ENCODE measurements around the gene FRS2. TPM values are rescaled to one million over a fixed set of nuclear protein-coding genes. Genes with fewer than 3 reads are reported as not detected.

Gene FRS2, protein sequence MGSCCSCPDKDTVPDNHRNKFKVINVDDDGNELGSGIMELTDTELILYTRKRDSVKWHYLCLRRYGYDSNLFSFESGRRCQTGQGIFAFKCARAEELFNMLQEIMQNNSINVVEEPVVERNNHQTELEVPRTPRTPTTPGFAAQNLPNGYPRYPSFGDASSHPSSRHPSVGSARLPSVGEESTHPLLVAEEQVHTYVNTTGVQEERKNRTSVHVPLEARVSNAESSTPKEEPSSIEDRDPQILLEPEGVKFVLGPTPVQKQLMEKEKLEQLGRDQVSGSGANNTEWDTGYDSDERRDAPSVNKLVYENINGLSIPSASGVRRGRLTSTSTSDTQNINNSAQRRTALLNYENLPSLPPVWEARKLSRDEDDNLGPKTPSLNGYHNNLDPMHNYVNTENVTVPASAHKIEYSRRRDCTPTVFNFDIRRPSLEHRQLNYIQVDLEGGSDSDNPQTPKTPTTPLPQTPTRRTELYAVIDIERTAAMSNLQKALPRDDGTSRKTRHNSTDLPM
- polyA plus RNA-seq, result 10 to 100 TPM in 2 of 3 donors, 1 to 10 TPM in 1; 4.7 to 15.2 (median 12.2) TPM

DNA sequence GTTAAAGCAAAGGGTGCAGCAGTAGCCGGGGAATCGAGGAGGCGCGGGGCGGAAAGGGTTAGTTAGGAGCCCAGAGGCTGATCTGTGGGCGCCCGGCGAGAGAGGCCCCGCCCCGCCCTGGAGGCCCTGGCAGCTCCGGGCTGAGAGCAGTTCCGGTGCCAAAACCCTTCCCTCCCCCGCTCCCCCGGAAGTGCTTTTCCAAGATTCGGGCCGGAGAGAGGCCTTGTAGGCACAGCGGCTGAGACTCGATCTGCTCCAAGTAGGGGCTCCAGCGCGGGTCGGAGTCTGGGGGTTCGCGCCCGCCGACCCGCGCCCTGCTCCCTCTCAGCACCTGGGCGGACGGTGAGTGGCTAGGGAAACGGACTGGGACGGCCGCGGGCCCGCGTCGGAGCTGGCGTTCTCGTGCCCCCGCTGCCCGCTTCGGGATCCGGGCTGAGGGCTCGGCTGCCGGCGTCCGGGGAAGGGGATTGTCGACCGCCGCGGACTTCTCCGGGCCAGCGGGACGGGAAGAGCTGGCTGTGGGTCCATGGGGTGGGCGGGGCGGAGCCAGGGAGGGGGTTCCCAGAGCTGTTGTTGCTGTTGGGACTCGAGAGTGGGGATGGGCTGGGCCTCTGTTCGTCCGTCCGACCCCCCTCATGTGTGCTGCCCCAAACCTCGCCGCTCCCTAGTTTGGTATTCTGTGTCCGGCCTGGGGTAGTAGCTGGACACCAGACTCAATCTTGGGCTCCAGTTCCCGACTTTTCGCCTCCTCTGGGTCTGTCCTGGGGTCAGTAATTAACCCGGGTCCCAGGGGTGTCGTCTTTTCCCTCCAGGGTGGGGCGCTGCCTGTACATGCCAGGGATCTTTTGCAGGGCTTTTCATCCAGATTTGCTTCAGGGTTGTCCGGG, at the start of gene FRS2:
FRS2 (plus strand) TSS at position 200 of the 887 bp plus-strand sequence. CDS start 98,643 bp downstream, outside the sequence.
- 0 to 1% (median 1%) methylated on average over 57 to 68 of the region's 68 CpGs for whole genome bisulfite sequencing, 3 donors

GRCh38 chr12:69421548-69421947, 48.6 kb upstream of the FRS2 start:
- H3K27ac ChIP-seq (ENCODE audit: low read depth, low read length), result no peak overlapping the region
- WGBS, 3 donors, result 96% methylated on average over 3 of the region's 3 CpGs

More for the DNA sequence above, at the start of gene FRS2:
- peak within 1 kb of the TSS; percentile 58 for H3K27ac ChIP-seq (ENCODE audit: low read depth, low read length)

DNA sequence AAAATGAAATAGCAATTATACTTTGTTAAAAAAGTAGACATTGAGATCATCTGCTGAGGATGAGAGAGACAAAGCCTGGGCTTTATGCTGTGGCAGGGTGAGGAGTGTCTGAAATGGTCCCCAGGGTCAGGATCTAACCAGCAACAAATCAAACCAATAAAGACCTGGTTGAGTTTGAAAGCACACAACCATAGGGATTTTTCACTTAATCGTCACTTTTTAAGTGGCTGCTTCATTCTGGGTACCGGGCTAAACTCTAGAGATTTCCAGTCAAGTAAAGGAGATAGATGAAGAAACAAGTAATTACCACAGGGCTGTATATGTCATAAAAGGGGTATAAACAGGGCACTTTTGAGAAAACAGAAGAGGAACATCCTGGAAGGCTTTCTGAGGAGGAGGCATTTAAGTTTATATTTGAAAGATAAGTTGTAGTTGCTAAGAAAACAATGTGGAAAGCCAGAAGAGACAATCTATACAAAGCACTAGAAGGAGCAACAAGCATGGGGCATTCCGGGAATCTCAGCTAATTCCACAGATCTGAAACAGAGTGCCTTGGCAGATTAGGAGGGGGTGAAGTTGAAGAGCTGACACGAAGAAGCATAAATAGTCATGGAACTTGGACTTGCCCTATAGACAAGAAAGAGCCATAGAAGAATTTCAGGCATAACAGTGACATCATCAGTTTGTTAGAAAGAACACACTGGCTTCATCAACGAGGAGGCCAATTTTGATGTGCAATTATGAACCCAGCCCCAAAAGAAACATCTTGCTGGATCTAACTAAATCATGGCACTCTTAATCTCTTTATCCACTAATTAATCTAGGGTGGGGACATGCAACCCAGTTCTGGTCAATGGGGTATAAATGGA, 46.9 kb upstream of the FRS2 start:
- no peak overlapping the region for H3K27ac ChIP-seq (ENCODE audit: low read depth, low read length)
- WGBS, 3 donors, result 87 to 92% (median 87%) methylated on average over 5 of the region's 5 CpGs

GRCh38 chr12:69425417-69425816, 44.8 kb upstream of the FRS2 start:
- H3K27ac ChIP-seq (ENCODE audit: low read depth, low read length), result no peak overlapping the region
- 89 to 98% (median 94%) methylated on average over 3 of the region's 3 CpGs for WGBS, 3 donors

DNA sequence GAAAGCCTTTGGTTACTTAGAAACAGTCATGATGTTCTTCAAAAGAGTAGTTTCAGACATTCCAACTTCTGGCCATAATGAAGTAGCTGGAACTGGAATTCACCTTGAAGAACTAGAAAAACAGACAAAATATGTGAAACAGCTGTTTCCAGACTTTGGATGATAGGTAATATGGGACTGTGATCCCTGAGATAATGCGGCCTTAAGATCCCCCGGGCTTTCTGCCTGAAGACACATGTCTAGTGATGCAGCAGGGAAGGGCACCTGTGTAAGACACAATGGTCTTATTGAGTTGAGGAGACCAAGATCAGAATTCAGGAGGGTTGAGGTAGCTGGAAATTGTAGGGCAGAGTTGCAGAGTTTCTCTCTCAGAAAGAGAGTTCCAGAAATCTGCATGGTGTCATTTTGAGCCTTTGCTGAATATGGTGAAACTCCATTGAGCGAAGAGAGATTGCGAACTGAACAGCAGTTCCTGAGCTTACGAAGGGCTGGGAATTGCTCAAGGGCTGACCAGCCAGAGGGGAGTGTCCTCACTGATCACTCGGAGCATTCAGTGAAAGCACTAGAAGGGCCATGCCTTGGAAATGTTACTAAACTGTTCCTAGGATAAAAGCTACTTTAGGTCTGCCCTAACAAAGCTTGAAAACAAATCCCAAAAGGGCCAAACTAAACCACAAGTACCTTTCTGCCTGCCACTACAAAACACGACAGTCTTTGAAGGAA, 41.7 kb upstream of the FRS2 start:
- H3K27ac ChIP-seq (ENCODE audit: low read depth, low read length), result no peak overlapping the region
- 65 to 93% (median 67%) methylated on average over 7 of the region's 7 CpGs for WGBS, 3 donors

GRCh38 chr12:69430942-69431590, 39.1 kb upstream of the FRS2 start:
- 67 to 86% (median 80%) methylated on average over 8 of the region's 8 CpGs for WGBS, 3 donors
- H3K27ac ChIP-seq (ENCODE audit: low read depth, low read length), result no peak overlapping the region

GRCh38 chr12:69431591-69432222, 38.5 kb upstream of the FRS2 start:
- 60 to 82% (median 81%) methylated on average over 8 of the region's 8 CpGs for WGBS, 3 donors

GRCh38 chr12:69433653-69434052, 36.5 kb upstream of the FRS2 start:
- H3K27ac ChIP-seq (ENCODE audit: low read depth, low read length), result no peak overlapping the region
- WGBS, 3 donors, result 83 to 94% (median 90%) methylated on average over 3 of the region's 3 CpGs

More at GRCh38 chr12:69431591-69432222, 38.5 kb upstream of the FRS2 start:
- no peak overlapping the region for H3K27ac ChIP-seq (ENCODE audit: low read depth, low read length)

DNA sequence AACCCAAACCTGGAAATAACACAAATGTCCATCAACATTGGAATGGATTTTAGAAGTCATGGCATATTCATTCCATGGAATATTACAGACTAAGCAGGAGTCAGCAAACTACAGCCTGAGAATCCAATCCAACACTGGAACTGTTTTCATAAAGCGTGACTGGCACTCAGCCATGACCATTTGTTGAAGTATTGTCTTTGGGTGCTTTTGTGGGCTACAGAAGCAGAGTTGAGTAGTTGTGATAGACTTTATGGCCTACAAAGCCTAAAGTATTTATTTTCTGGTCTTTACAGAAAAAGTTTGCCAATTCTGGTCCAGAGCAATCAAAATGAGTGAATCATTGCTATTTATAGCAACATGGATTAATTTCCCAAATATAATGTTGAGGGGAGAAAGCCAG, 34.5 kb upstream of the FRS2 start:
- no peak overlapping the region for H3K27ac ChIP-seq (ENCODE audit: low read depth, low read length)
- 53 to 90% (median 80%) methylated on average over 1 of the region's 1 CpG for WGBS, 3 donors

- H3K27ac ChIP-seq (ENCODE audit: low read depth, low read length), result no peak overlapping the region
- 67 to 98% (median 97%) methylated on average over 2 of the region's 2 CpGs for WGBS, 3 donors
Observed at GRCh38 chr12:69437073-69437472, 33.1 kb upstream of the FRS2 start.

DNA sequence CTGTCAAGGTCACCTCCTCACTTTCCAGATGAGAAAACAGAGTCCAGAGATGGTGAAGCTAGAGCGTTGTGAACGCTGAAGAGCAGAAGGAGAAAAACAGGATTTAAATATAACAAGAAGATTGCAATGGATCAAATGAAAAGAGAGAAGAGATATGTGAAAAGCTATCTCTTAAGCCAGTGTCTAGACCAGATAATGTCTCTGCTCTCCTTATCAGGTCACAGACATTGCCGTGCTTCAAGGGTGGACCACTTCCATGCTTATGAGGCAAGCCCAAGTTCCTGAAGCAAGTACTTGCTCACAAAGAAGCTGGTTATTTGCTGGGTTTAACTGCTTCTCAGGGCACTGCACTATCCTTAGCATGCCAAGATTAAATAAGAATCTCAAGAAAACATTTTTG, 31.6 kb upstream of the FRS2 start:
- 79 to 98% (median 94%) methylated on average over 3 of the region's 3 CpGs for WGBS, 3 donors

GRCh38 chr12:69440016-69440415, 30.2 kb upstream of the FRS2 start:
- no peak overlapping the region for H3K27ac ChIP-seq (ENCODE audit: low read depth, low read length)
- 93 to 96% (median 93%) methylated on average over 3 of the region's 3 CpGs for WGBS, 3 donors

More for the DNA sequence above, 31.6 kb upstream of the FRS2 start:
- no peak overlapping the region for H3K27ac ChIP-seq (ENCODE audit: low read depth, low read length)

DNA sequence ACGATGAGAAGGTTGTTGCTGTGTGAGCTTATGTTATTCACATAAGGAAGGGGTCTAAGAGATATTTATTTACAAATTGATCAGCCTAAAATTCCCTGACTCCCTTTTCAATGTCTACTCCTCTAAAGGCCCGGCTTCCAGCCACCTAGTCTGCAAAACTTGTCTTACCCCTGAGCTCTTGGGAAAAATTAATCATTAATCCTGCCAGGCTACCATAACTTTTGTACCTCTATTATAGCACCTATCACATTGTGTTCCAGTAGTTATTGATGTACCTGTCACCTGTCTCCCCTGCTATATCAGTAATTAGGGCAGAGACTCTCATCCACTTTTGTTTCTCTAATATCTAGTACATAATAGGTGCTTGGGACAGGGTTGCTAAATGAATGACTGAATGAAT, 29.3 kb upstream of the FRS2 start:
- 45 to 85% (median 84%) methylated on average over 2 of the region's 2 CpGs for WGBS, 3 donors
- H3K27ac ChIP-seq (ENCODE audit: low read depth, low read length), result no peak overlapping the region

DNA sequence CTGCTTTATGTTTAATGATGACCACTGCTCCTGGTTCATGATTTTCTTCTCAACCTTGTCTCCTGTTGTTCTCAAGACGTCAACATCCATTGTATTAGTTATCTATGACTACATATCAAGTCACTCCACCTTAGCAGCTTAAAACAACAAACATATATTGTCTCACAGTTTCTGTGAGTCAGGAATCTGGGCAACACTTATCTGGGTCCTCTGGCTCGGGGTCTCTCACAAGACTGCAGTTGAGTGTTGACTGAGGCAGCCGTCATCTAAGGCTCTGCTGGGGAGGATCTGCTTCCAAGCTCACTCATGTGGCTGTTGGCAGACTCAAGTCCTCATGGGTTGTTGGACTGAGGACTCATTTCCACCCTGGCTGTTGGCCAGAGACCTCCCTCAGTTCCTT, 27.3 kb upstream of the FRS2 start:
- WGBS, 3 donors, result 84 to 87% (median 85%) methylated on average over 3 of the region's 3 CpGs
- H3K27ac ChIP-seq (ENCODE audit: low read depth, low read length), result no peak overlapping the region

DNA sequence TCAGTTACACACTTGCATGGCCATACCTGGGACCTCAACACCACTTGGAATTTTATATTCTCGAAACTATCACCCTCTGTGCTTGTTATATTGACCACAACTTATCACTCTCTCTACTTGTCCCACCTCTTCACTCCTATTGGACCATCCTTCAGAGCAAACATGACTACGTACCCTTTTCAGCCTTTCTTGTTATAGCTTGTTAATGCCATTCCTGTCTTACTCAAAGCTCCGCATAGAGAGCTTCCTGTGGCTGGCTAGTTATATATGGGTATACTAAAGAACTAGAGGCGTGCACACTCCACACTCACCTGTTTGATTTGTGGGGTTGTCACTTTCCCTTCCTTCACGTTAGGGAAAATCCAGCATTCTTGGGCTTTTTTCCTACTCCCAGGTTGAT, 26.3 kb upstream of the FRS2 start:
- H3K27ac ChIP-seq (ENCODE audit: low read depth, low read length), result no peak overlapping the region
- 89 to 91% (median 91%) methylated on average over 5 of the region's 5 CpGs for WGBS, 3 donors

GRCh38 chr12:69447892-69448291, 22.3 kb upstream of the FRS2 start:
- WGBS, 3 donors, result 95 to 100% (median 97%) methylated on average over 1 of the region's 1 CpG
- no peak overlapping the region for H3K27ac ChIP-seq (ENCODE audit: low read depth, low read length)
